ENCODE results near the gene B3GNT2. TPM values are rescaled to one million over a fixed set of nuclear protein-coding genes. Genes with fewer than 3 reads are reported as not detected.

Gene B3GNT2
- total RNA-seq, 1 experiment from 2014 or later, result 36.9 TPM

GRCh38 chr2:62204998-62205496, 9.1 kb downstream of the B3GNT2 start:
- no peak for DNase-seq (ENCODE audit: low read depth)

DNA sequence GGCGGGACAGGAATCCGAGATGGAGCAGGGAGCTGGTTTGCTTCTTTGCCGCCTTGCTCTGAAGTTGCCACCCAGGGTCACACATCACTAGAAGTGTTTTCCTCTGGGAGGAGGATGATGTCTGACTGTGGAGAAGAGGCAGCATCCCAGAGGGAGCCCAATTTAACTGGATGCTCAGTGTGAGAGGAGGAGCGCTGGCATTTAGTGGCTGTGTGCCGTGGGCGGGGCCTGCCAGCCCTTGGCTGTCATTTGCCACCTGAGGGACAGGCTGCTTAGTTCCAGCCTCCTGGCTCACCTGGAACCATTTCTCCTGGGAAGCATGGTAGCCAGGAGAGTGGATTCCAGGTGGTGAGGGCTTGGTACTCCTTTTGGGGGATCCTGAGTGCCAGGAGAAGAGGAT, 9.6 kb downstream of the B3GNT2 start:
- no peak for DNase-seq (ENCODE audit: low read depth)

GRCh38 chr2:62206024-62206423, 10.1 kb downstream of the B3GNT2 start:
- no peak for DNase-seq (ENCODE audit: low read depth)

- no peak for DNase-seq (ENCODE audit: low read depth)
Measured at GRCh38 chr2:62207491-62207890, 11.6 kb downstream of the B3GNT2 start.

GRCh38 chr2:62208074-62208757, 12.3 kb downstream of the B3GNT2 start:
- DNase-seq (ENCODE audit: low read depth), result no peak

DNA sequence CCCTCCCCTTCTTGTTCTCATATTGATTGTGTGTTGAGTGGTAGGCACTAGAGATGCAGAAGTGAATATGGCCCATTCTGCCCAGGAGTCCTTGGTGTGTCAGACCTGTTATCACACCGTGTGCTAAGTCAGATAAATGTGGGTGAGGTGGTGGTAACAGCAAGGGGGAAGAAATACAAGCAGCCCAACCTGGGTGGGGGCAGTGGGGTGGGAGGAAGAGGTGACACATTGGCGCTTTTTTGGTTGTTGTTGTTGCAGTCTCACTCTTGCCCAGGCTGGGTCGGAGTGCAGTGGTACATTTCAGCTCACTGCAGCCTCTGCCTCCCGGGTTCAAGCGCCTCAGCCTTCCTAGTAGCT, 12.8 kb downstream of the B3GNT2 start:
- no peak for DNase-seq (ENCODE audit: low read depth)

- DNase-seq (ENCODE audit: low read depth), result no peak
Measured at GRCh38 chr2:62209427-62209991, 13.6 kb downstream of the B3GNT2 start.

- DNase-seq (ENCODE audit: low read depth), result peak; percentile 21
Measured at GRCh38 chr2:62215306-62216064, 19.6 kb downstream of the B3GNT2 start.

DNA sequence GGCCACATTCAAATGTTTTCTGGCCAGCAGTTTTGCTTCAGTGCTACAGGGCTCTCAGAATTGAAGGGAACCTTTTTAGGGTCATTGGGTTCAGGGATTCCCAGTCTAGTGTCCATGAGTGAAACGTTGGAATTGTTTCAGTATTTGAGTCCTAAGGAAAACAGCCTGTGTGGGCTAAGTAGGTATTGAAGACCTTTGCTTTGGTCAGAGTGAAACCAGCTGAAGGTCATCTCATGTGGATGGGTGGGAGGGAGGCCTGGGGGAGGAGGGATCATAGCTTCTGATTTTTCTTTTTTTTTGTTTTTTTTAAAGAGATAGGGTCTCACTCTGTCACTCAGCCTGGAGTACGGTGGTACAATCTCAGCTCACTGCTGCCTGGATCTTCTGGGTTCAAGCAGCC, 20.2 kb downstream of the B3GNT2 start:
- DNase-seq (ENCODE audit: low read depth), result no peak

- peak; percentile 76 for DNase-seq (ENCODE audit: low read depth)
Measured at GRCh38 chr2:62216616-62217015, 20.7 kb downstream of the B3GNT2 start.

DNA sequence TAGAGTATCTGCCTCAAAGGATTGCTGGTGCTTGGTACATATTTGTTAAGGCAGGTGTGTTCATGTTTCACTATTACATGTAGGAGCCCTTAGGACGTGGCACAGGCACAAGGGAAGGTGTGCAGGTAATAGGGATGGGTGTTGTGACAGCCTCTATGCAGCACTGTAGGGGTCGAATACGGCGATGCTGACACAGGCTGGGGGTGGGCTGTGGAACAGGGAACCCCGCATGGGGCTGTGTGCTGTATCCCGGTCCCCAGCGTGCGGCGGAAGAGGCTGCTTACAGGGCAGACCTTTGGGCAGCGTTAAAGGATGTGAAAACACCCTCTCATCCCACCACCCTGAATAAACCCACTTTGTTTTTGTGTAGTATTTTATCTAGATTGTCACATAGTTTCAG, 21.5 kb downstream of the B3GNT2 start:
- no peak for DNase-seq (ENCODE audit: low read depth)

DNA sequence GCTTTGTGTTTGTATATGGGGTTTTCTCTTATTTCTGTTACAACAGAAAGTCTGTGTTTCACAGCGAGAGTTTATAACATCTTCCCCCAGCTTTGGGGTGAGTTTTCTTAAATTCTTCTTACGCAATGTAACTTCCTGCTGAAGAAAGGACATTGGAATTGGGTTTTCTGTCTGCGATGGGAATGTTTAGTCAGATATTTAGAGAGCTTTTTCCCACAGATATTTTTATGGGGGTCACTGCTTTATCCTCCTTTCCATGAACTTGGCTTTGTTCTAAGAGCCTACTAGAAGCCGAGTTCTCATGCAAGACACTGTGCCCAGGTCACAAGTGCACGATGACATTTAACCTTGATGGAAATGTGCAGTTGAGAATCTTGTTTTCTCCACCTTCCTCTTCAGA, 22.1 kb downstream of the B3GNT2 start:
- peak; percentile 47 for DNase-seq (ENCODE audit: low read depth)

- peak; percentile 5 for DNase-seq (ENCODE audit: low read depth)
Measured at GRCh38 chr2:62219407-62220159, 23.7 kb downstream of the B3GNT2 start.

DNA sequence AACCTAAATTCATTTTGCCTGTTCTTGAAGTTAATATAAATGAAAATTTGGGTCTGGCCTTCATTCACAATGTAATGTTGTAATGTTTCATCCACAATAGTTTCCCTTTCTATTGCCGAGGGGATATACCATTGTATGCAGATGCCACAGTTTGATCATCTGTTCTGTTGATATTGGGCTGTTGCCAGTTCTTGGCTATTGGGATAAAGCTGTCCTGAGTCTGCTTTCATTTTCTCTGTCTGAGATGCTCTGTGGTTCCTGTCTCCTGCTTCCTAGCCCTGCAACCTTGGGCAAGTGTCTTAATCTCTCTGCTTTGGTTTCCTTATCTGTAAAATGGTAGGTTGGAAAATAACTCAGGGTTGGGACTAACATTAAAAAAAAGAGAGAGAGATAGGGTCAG, 25.2 kb downstream of the B3GNT2 start:
- DNase-seq (ENCODE audit: low read depth), result peak; percentile 47

- DNase-seq (ENCODE audit: low read depth), result no peak
Measured at GRCh38 chr2:62222171-62222570, 26.3 kb downstream of the B3GNT2 start.

GRCh38 chr2:62222674-62223073, 26.8 kb downstream of the B3GNT2 start:
- no peak for DNase-seq (ENCODE audit: low read depth)

GRCh38 chr2:62224976-62225375, 29.1 kb downstream of the B3GNT2 start:
- DNase-seq (ENCODE audit: low read depth), result no peak

GRCh38 chr2:62227386-62228075, 31.6 kb downstream of the B3GNT2 start:
- DNase-seq (ENCODE audit: low read depth), result peak; percentile 61

GRCh38 chr2:62229082-62229605, 33.2 kb downstream of the B3GNT2 start:
- DNase-seq (ENCODE audit: low read depth), result peak; percentile 42

GRCh38 chr2:62231541-62231940, 35.6 kb downstream of the B3GNT2 start:
- no peak for DNase-seq (ENCODE audit: low read depth)

Data from M059J (cell line).